Natural killer cell treated with Interleukin-12 subunit alpha and Interleukin-12 subunit beta and Interleukin-15 and Interleukin-18, amount 100 ng/mL, for 72 hours (primary cell): ENCODE measurements around the gene CNOT11. TPM values are rescaled to one million over a fixed set of nuclear protein-coding genes. Genes with fewer than 3 reads are reported as not detected.

Experiments
- ATAC-seq, 2 donors: fragments of 150-1000 bp; cut with Tn5 transposase in 1 of 2; sonication (Bioruptor Pico), chemical (Tn5 transposase) in 1 of 2; 2 replicates each; pipeline ENCODE4 v1.10.0; 2021
- DNase-seq: peaks from one replicate; pipeline ENCODE4 v3.0.0; 2022; ENCODE audit warnings: low spot score
- H3K27ac Mint-ChIP-seq, 2 donors: 1 replicate in 1 of 2; 2 replicates in 1 of 2; pipeline ENCODE4 v1.8.0; 2022; ENCODE audit warnings: mixed read lengths in 2 of 2, mild to moderate bottlenecking in 1 of 2, moderate library complexity in 1 of 2
- H3K27me3 Mint-ChIP-seq, 2 donors: 1 replicate in 1 of 2; 2 replicates in 1 of 2; pipeline ENCODE4 v1.8.0; 2022; ENCODE audit warnings: mixed read lengths in 2 of 2
- H3K36me3 Mint-ChIP-seq: one replicate; pipeline ENCODE4 v1.8.0; 2022; ENCODE audit warnings: mixed read lengths
- H3K4me1 Mint-ChIP-seq, 2 donors: 1 replicate in 1 of 2; 2 replicates in 1 of 2; pipeline ENCODE4 v1.8.0; 2022; ENCODE audit warnings: low read depth in 2 of 2, mixed read lengths in 2 of 2, mild to moderate bottlenecking in 1 of 2
- H3K4me3 Mint-ChIP-seq: one replicate; pipeline ENCODE4 v1.8.0; 2022; ENCODE audit warnings: mixed read lengths
- H3K9me3 Mint-ChIP-seq: 2 replicates; pipeline ENCODE4 v1.8.0; 2022; ENCODE audit warnings: mixed read lengths
- total RNA-seq, 2 donors: library from RNA; stranded (reverse); gene quantifications; one replicate each; pipeline ENCODE4 v1.2.3, GENCODE V29; 2022

Gene CNOT11
- total RNA-seq, 2 donors from 2014 or later = 51.2 to 53.4 TPM

- no peak for ATAC-seq
- H3K36me3 Mint-ChIP-seq = peaks cover 5% of the 10 kb centered on the region
- no peaks in the 10 kb centered on the region for H3K9me3 Mint-ChIP-seq
- H3K4me3 Mint-ChIP-seq = peak overlapping the region; percentile 83
- peaks cover 62 to 73% of the 10 kb centered on the region in 2 donors for H3K4me1 Mint-ChIP-seq
- no peaks in the 10 kb centered on the region for H3K27me3 Mint-ChIP-seq
- peak overlapping the region; percentile 61 to 74 for H3K27ac Mint-ChIP-seq
- no peak for DNase-seq
These were observed 47.5 kb downstream of the CNOT11 start for GRCh38 chr2:101300164-101300563.

- peak overlapping the region; percentile 67 for H3K4me3 Mint-ChIP-seq
- DNase-seq = no peak
- H3K4me1 Mint-ChIP-seq = peaks cover 68 to 78% of the 10 kb centered on the region in 2 donors
- H3K27ac Mint-ChIP-seq = peak overlapping the region; percentile 59 to 70
- no peak for ATAC-seq
- no peaks in the 10 kb centered on the region for H3K27me3 Mint-ChIP-seq
- no peaks in the 10 kb centered on the region for H3K9me3 Mint-ChIP-seq
- peaks cover 10% of the 10 kb centered on the region for H3K36me3 Mint-ChIP-seq
These were observed 48.1 kb downstream of the CNOT11 start for GRCh38 chr2:101300836-101301235.

GRCh38 chr2:101302016-101302415, 49.3 kb downstream of the CNOT11 start:
- ATAC-seq (no peak), DNase-seq (no peak)
- peaks cover 15% of the 10 kb centered on the region for H3K36me3 Mint-ChIP-seq
- H3K27me3 Mint-ChIP-seq = no peaks in the 10 kb centered on the region
- peak overlapping the region; percentile 59 to 70 for H3K27ac Mint-ChIP-seq
- no peaks in the 10 kb centered on the region for H3K9me3 Mint-ChIP-seq
- peaks cover 67 to 81% of the 10 kb centered on the region in 2 donors for H3K4me1 Mint-ChIP-seq
- H3K4me3 Mint-ChIP-seq = peak overlapping the region; percentile 40

- no peak for ATAC-seq
- H3K27me3 Mint-ChIP-seq = no peaks in the 10 kb centered on the region
- H3K27ac Mint-ChIP-seq = peak overlapping the region; percentile 95
- peaks cover 15% of the 10 kb centered on the region for H3K36me3 Mint-ChIP-seq
- peak overlapping the region; percentile 96 for H3K4me3 Mint-ChIP-seq
- no peaks in the 10 kb centered on the region for H3K9me3 Mint-ChIP-seq
- H3K4me1 Mint-ChIP-seq = peaks cover 56 to 70% of the 10 kb centered on the region in 2 donors
- no peak for DNase-seq
These were observed 51.0 kb downstream of the CNOT11 start for GRCh38 chr2:101303688-101304087.

GRCh38 chr2:101305035-101305434, 52.3 kb downstream of the CNOT11 start:
- DNase-seq (peak; percentile 69), ATAC-seq (peak; percentile 48 to 58)
- no peaks in the 10 kb centered on the region for H3K27me3 Mint-ChIP-seq
- H3K9me3 Mint-ChIP-seq = no peaks in the 10 kb centered on the region
- H3K36me3 Mint-ChIP-seq = peaks cover 15% of the 10 kb centered on the region
- peak overlapping the region; percentile 96 for H3K4me3 Mint-ChIP-seq
- peak overlapping the region; percentile 95 for H3K27ac Mint-ChIP-seq
- H3K4me1 Mint-ChIP-seq = peaks cover 49 to 69% of the 10 kb centered on the region in 2 donors

- ATAC-seq = no peak
- no peaks in the 10 kb centered on the region for H3K9me3 Mint-ChIP-seq
- peak overlapping the region; percentile 95 for H3K27ac Mint-ChIP-seq
- peaks cover 53 to 72% of the 10 kb centered on the region in 2 donors for H3K4me1 Mint-ChIP-seq
- H3K27me3 Mint-ChIP-seq = no peaks in the 10 kb centered on the region
- no peak for DNase-seq
- peaks cover 15% of the 10 kb centered on the region for H3K36me3 Mint-ChIP-seq
- peak overlapping the region; percentile 96 for H3K4me3 Mint-ChIP-seq
These were observed 52.9 kb downstream of the CNOT11 start for GRCh38 chr2:101305492-101306078.

- Mint-ChIP-seq H3K27ac (peak overlapping the region; percentile 95), H3K4me1 (peaks cover 55 to 73% of the 10 kb centered on the region in 2 donors), H3K27me3 (no peaks in the 10 kb centered on the region), H3K9me3 (no peaks in the 10 kb centered on the region), H3K36me3 (peaks cover 15% of the 10 kb centered on the region), H3K4me3 (peak overlapping the region; percentile 96)
- DNase-seq (no peak), ATAC-seq (no peak)
These were observed 53.7 kb downstream of the CNOT11 start for GRCh38 chr2:101306410-101306809.

- peak overlapping the region; percentile 96 for H3K4me3 Mint-ChIP-seq
- ATAC-seq (peak in 1 of 2 donors; percentile 22), DNase-seq (no peak)
- H3K27ac Mint-ChIP-seq = peak overlapping the region; percentile 95
- H3K27me3 Mint-ChIP-seq = no peaks in the 10 kb centered on the region
- H3K9me3 Mint-ChIP-seq = no peaks in the 10 kb centered on the region
- H3K36me3 Mint-ChIP-seq = peaks cover 15% of the 10 kb centered on the region
- peaks cover 58 to 66% of the 10 kb centered on the region in 2 donors for H3K4me1 Mint-ChIP-seq
These were observed 54.8 kb downstream of the CNOT11 start for GRCh38 chr2:101307503-101307902.

- Mint-ChIP-seq H3K27ac (peak overlapping the region; percentile 95), H3K27me3 (no peaks in the 10 kb centered on the region), H3K9me3 (no peaks in the 10 kb centered on the region), H3K36me3 (peaks cover 15% of the 10 kb centered on the region), H3K4me3 (peak overlapping the region; percentile 96), H3K4me1 (peaks cover 58 to 62% of the 10 kb centered on the region in 2 donors)
- ATAC-seq (peak in 1 of 2 donors; percentile 21), DNase-seq (no peak)
These were observed 55.3 kb downstream of the CNOT11 start for GRCh38 chr2:101307950-101308431.

GRCh38 chr2:101308432-101309210, 55.9 kb downstream of the CNOT11 start, which contains the start of gene RNF149:
Gene RNF149, minus strand, starts transcription at chr2:101308701. Its CDS starts 113 bp downstream, at chr2:101308588.
- Mint-ChIP-seq H3K36me3 (peaks cover 15% of the 10 kb centered on the region), H3K27ac (peak within 1 kb of the TSS; percentile 95), H3K9me3 (no peaks in the 10 kb centered on the region), H3K4me1 (peaks cover 62 to 68% of the 10 kb centered on the region in 2 donors), H3K4me3 (peak within 1 kb of the TSS; percentile 96), H3K27me3 (no peaks in the 10 kb centered on the region)
- DNase-seq = peak; percentile 94
- ATAC-seq = peak; percentile 85 to 89

- DNase-seq = no peak
- H3K27ac Mint-ChIP-seq = peak overlapping the region; percentile 95
- H3K36me3 Mint-ChIP-seq = peaks cover 13% of the 10 kb centered on the region
- H3K4me3 Mint-ChIP-seq = peak overlapping the region; percentile 96
- no peak for ATAC-seq
- H3K4me1 Mint-ChIP-seq = peaks cover 49 to 56% of the 10 kb centered on the region in 2 donors
- no peaks in the 10 kb centered on the region for H3K27me3 Mint-ChIP-seq
- H3K9me3 Mint-ChIP-seq = no peaks in the 10 kb centered on the region
These were observed 57.6 kb downstream of the CNOT11 start for GRCh38 chr2:101310090-101310833.

GRCh38 chr2:101310834-101311695, 58.4 kb downstream of the CNOT11 start:
- Mint-ChIP-seq H3K27me3 (no peaks in the 10 kb centered on the region), H3K27ac (peak overlapping the region; percentile 95), H3K9me3 (no peaks in the 10 kb centered on the region), H3K4me3 (peak overlapping the region; percentile 96), H3K4me1 (peaks cover 41 to 48% of the 10 kb centered on the region in 2 donors), H3K36me3 (peaks cover 6% of the 10 kb centered on the region)
- ATAC-seq (no peak), DNase-seq (no peak)

- Mint-ChIP-seq H3K4me3 (peak overlapping the region; percentile 96), H3K9me3 (no peaks in the 10 kb centered on the region), H3K4me1 (peaks cover 38 to 42% of the 10 kb centered on the region in 2 donors), H3K27ac (peak overlapping the region; percentile 95), H3K36me3 (peaks cover 7% of the 10 kb centered on the region), H3K27me3 (no peaks in the 10 kb centered on the region)
- ATAC-seq (no peak), DNase-seq (no peak)
These were observed 59.0 kb downstream of the CNOT11 start for GRCh38 chr2:101311696-101312017.
